Measurements from ENCODE around the gene CCDC191.

Gene CCDC191

GRCh38 chr3:113953677-113954076, 102.6 kb downstream of the CCDC191 start:
- H3K4me3 ChIP-seq (ENCODE audit: low read depth, low read length): no peak overlapping the region
- no peak for TF ChIP-seq CTCF (IDR thresholded peaks at IDR 0.05; ENCODE audit: control insufficient read depth, extremely low read depth, insufficient read depth)
- no peak for DNase-seq (ENCODE audit: low read depth)

- no peak for TF ChIP-seq CTCF (IDR thresholded peaks at IDR 0.05; ENCODE audit: control insufficient read depth, extremely low read depth, insufficient read depth)
- DNase-seq (ENCODE audit: low read depth): no peak
- no peak overlapping the region for H3K4me3 ChIP-seq (ENCODE audit: low read depth, low read length)
Measured at GRCh38 chr3:113952921-113953320, 103.4 kb downstream of the CCDC191 start.

GRCh38 chr3:113948015-113948917, 108.1 kb downstream of the CCDC191 start:
- no peak for TF ChIP-seq CTCF (IDR thresholded peaks at IDR 0.05; ENCODE audit: control insufficient read depth, extremely low read depth, insufficient read depth)
- H3K4me3 ChIP-seq (ENCODE audit: low read depth, low read length): peak overlapping the region; percentile 60
- DNase-seq (ENCODE audit: low read depth): peak; percentile 21

GRCh38 chr3:113947372-113948014, 108.8 kb downstream of the CCDC191 start, which contains the start of gene ZDHHC23:
Gene ZDHHC23, plus strand, starts transcription at chr3:113948013. Its CDS starts 790 bp downstream, at chr3:113948803.
- TF ChIP-seq CTCF (IDR thresholded peaks at IDR 0.05; ENCODE audit: control insufficient read depth, extremely low read depth, insufficient read depth): no peak
- peak within 1 kb of the TSS; percentile 66 for H3K4me3 ChIP-seq (ENCODE audit: low read depth, low read length)
- peak; percentile 66 for DNase-seq (ENCODE audit: low read depth)

- DNase-seq (ENCODE audit: low read depth): no peak
- H3K4me3 ChIP-seq (ENCODE audit: low read depth, low read length): peak overlapping the region; percentile 66
- TF ChIP-seq CTCF (IDR thresholded peaks at IDR 0.05; ENCODE audit: control insufficient read depth, extremely low read depth, insufficient read depth): no peak
Measured at GRCh38 chr3:113946831-113947230, 109.5 kb downstream of the CCDC191 start.

- no peak overlapping the region for H3K4me3 ChIP-seq (ENCODE audit: low read depth, low read length)
- TF ChIP-seq CTCF (IDR thresholded peaks at IDR 0.05; ENCODE audit: control insufficient read depth, extremely low read depth, insufficient read depth): no peak
- DNase-seq (ENCODE audit: low read depth): no peak
Measured at GRCh38 chr3:113927556-113927955, 128.8 kb downstream of the CCDC191 start.

Data from LNCaP clone FGC (cell line).